Stimulated activated naive CD4-positive, alpha-beta T cell (primary cell): Measurements from ENCODE around the gene PMPCA.
"Not testable (repeated sequence)": the region's sequence is repeated elsewhere in the genome, so short reads cannot be mapped to it uniquely, and the experiment has no call there.

Experiments used
- DNase-seq, 6 experiments: peaks; one replicate each; lab custom pipeline; 2025; lab: John Stamatoyannopoulos, UW

The PMPCA gene

DNA sequence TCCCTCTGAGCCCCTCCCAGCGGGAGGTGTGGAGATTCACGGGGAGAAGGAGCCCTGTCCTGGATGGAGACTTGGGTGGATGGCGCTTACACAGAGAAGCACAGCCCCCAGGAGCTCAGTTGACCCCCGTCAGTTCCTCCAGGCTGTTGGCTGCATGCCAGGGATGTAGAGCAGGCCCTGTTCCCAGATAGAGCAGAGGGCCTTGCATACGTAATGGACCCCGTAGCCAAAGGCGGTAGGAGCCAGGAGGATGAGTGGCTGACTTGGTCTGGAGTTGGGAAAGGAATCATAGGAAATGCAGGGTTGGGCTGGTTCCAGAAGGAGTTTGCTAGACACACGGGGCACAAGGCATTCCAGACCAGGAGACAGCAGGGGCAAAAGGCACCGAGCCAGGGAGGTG is 2.5 kb downstream of the PMPCA start:
- no peak for DNase-seq

DNA sequence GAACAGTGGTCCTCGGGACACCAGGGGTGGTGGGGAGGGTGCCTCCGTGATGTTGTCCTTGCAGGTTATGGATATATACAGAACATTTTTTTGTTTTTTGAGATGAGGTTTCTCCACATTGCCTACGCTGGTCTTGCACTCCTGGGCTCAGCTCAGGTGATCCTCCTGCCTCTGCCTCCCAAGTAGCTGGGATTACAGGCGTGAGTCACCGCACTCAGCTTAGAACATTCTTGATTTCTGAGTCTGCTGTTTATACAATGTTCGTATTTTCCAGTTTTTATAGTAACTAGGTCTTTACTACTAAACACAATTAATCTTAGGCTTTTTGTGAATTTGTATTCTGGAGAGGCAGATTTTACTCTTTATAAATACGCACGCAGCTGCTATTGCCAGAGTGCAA is 6.0 kb downstream of the PMPCA start:
- DNase-seq = no peak

DNA sequence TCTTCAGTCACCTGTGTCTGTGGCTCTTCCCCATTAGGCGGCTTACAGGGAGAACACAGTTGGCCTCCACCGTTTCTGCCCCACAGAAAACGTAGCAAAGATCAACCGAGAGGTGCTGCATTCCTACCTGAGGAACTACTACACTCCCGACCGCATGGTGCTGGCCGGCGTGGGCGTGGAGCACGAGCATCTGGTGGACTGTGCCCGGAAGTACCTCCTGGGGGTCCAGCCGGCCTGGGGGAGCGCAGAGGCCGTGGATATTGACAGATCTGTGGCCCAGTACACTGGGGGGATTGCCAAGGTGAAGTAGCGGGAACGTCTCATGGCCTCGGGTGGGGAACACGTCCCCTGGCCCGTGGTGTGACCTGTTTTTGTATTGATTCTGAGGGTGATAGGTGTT is 6.5 kb downstream of the PMPCA start:
- DNase-seq = no peak

DNA sequence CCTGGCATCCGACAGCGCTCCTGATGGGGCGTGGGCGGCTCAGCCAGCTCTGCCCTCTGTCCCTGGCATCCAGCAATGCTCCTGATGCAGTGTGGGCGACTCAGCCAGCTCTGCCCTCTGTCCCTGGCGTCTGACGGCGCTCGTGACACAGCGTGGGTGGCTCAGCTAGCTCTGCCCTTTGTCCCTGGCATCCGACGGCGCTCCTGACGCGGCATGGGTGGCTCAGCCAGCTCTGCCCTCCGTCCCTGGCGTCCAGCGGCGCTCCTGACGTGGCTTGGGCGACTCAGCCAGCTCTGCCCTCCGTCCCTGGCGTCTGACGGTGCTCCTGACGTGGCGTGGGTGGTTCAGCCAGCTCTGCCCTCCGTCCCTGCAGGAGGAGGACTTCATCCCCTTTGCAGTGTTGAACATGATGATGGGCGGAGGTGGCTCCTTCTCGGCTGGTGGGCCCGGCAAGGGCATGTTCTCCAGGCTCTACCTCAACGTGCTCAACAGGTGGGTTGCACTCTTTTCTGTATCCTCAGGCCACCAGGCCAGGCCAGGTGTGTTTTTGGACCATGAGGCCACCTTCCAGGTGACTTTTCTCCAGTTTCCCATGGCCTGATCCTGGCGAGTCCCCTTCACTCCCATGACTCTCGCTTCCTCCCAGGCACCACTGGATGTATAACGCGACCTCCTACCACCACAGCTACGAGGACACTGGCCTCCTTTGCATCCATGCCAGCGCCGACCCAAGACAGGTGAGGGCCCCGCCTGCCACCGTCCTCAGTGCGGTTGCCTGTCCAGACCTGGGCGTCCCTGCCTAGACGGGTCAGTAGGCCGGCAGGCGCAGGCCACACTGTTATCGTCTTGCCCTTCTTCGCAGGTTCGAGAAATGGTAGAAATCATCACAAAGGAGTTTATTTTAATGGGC is 8.0 kb downstream of the PMPCA start:
- DNase-seq = no peak

DNA sequence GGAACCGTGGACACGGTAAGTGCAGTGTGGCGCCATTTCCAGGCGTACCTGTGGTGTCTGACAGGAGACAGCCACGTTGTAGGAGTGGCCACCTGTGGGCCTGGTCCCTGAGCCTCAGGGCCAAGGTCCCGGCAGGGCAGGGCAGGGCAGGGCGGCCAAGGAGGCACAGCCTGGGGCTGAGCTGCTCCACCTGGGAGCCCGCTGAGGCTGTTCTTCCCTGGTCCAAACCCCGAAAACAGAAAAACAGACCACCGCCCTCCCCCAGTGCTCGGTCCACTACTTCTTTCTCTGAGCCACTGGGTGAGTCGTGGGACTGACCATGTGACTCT is 8.6 kb downstream of the PMPCA start:
- no peak for DNase-seq

DNA sequence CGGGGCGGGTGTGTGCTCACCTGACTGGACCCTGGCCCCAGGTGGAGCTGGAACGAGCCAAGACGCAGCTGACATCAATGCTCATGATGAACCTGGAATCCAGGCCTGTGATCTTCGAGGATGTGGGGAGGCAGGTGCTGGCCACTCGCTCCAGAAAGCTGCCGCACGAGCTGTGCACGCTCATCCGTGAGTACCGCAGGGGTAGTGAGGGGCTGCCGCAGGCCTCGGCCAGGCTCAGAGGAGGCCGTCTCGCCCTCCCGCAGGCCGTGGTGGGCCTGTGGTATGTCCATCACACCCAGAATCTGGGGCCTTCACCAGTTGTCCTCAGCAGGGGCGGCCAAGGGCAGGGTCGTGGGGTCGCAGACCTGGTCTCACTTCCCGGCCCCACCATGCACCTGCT is 11.3 kb downstream of the PMPCA start:
- no peak for DNase-seq

DNA sequence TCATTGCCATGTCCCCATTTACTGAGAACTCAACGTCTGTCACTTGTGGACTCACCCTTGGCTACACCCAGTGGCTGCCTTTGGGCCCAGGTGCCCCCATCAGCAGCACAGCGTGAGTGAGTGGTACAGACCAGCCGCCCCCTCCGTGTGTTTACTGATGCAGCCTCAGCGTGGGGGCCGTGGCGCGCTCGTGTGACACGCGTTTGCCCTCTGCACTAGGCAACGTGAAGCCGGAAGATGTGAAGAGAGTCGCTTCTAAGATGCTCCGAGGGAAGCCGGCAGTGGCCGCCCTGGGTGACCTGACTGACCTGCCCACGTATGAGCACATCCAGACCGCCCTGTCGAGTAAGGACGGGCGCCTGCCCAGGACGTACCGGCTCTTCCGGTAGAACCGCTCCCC is 12.4 kb downstream of the PMPCA start:
- no peak for DNase-seq

DNA sequence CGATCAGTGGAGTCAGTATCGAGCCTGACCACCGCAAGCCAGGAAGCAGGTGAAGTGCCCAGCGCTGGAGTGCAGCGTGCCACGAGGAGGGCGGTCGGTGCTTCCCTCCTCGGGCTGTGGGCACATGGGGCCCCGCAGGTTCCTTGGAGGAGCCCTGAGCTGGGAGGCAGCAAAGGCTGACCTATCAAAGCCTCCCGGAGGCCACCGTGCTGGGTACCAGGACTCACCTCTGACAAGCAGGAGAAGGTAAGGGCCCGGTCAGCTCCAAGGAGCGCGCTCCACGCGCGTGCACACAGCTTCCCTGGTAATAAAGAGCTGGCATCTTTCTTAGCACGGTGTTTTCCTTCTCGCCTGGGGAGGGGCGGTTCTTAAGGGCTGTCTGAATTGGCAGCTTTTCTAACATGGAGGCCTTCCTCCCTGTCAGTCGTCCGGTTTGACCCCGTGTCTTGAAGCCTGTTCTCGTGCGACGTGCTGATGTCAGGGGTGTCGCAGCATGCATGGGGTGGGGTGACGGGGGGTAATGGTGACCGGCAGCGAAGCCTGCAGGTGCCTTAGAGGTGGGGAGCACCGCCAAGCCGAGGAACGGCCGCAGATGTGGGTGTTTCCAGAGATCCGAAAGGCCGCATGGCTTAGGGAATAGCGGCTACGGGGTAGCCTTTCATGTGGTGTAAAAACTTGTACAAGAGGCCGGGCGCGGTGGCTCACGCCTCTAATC is 13.1 kb downstream of the PMPCA start:
- DNase-seq = no peak

DNA sequence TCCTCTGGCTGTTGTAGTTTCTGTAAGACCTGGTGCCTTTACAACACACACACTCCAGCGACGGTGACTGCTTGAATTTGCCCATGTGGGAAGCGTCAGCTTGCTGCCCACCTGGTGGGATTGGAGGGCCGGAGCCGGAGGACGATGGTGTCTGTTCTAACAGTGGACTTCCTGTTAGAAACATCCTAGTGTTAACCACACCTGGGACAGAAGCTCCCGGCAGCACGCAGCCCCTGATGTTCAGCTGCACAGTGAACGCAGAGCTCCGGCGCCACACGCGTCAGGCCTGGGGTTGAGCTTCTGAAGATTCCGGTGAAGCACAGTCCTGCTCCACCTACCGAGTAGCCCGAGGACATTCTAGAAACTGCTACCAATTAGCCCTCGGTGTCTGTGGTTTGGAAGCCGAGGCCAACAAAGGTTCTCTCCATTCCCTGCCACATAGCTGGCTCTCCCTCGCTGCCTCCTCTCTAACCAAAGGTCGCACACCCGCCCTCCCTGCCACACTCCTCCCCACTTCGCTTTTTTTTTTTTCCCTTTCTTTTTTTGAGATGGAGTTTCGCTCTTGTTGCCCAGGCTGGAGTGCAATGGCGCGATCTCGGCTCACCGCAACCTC is 14.4 kb downstream of the PMPCA start:
- no peak for DNase-seq

DNA sequence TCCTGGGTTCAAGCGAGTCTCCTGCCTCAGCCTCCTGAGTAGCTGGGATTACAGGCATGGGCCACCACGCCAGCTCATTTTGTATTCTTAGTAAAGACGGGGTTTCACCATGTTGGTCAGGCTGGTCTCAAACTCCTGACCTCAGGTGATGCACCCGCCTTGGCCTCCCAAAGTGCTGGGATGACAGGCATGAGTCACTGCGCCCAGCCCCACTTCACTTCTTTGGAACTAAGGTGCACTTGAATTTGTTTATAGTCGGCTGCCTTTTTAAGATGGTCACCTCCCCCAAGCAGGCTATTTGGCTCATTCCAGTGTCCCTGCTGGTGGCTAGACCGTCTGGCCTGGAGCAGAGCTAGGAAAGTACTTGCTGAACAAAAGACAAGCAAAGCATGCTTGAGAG is 14.9 kb downstream of the PMPCA start:
- DNase-seq = not testable (repeated sequence)

DNA sequence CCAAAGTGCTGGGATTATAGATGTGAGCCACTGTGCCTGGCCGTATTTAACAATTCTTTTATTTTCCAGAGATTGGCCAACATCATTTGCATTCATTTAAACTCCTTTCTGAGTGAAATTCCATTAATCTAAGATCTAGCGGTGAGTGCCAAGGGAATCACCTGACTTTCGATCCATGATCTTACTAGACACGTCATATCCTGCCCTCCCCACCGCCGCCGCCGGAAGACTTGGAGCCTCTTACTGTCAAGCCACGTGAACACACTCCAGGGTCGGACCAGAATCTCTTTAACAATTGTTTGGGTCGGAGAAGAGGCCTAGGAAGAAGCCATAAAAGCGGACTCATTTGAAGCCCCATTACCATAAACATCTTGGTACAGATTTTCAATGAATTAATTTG is 16.3 kb downstream of the PMPCA start:
- no peak for DNase-seq

DNA sequence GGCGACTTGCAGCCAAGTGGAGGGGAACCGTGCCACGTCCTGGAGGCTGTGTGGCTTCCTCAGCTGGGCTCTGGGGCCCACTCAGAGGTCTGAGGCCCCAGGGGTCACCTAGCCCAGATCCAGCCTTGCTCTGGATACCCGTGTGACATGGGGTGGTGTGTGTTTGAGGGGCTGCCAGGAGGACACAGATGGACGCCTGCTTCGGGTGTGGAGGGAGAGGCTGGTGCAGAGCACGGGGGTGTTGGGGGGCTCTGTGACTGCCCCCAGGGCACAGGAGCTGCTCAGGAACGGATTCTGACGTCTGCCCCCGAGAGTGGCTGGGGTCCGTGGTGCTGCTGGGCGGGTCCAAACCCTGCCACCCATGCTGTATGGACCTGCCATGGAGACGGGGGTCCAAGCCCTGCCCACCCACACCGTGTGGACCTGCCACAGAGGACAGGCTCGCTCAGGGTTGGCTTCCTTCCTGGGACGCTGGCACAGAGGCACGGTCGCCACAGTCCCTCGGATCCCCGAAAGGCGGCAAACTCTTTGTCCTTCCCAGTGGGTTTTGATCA is 18.7 kb downstream of the PMPCA start:
- DNase-seq = no peak

DNA sequence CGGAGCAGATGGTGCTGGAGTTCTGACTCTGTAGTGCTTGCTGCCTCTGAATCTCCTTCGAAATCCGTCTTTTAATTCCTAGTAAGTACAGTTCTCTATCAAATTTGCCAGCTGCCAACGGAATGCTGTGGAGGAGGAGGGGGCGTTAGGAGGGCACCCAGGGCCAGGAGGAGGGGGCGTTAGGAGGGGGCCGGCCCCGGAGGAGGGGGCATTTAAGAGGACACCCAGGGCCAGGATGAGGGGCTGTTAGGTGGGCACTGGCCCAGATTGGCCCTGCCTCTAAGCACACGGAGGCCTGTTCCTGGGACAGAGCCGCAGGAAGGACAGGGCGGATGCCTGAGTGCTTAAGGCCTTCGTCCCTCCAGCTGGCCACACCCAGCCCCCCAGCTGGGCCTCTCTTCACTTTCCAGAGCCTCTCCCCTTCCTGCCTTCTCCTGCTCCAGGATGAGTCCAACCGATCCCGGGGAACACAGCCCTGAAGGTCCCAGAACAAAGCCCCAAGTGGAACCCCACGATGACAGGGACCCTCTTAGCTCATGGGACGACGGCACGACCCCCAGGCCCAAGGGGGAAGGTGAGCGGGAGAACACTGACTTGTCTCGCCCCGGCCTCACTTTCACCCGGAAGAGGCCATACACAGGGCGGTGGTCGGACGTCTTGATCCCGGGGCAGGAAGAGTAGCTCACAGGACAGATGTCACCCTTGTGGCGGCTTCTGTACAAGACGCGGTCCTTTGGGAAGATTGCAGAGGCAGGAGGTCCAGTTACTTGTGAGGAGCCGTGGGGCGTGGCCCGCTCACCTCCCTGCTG is 19.4 kb downstream of the PMPCA start:
- DNase-seq = no peak

DNA sequence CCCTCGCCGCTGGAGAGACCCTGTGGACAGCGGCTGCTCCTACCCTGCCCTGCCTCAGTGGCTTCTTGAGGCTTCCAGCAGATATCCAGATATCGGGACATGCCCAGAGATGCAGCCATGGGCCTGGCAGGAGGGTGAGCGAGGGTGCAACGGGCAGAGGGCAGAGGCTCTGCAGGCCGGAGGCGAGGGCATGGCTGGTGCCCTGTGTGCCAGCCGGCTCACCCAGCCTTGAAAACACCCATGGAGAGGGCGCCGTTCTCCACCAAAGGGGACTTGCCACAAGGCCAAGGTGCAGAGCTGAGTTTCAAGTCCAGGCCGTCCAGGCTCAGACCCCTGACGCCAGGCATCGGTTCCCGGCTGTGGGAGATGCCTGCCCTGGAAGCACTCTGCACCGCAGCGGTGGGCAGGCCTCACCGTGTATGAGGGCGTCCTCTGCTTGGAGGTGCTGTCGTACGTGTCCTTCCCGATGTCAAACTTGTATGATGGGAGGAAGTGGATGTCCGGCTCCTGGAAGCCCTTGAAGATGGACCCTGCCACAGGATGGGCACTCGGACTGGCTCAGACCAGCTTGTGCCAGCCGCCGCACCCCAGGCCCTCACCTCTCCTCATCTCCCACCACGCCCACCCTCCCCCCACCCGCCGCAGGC is 20.3 kb downstream of the PMPCA start:
- DNase-seq = no peak

DNA sequence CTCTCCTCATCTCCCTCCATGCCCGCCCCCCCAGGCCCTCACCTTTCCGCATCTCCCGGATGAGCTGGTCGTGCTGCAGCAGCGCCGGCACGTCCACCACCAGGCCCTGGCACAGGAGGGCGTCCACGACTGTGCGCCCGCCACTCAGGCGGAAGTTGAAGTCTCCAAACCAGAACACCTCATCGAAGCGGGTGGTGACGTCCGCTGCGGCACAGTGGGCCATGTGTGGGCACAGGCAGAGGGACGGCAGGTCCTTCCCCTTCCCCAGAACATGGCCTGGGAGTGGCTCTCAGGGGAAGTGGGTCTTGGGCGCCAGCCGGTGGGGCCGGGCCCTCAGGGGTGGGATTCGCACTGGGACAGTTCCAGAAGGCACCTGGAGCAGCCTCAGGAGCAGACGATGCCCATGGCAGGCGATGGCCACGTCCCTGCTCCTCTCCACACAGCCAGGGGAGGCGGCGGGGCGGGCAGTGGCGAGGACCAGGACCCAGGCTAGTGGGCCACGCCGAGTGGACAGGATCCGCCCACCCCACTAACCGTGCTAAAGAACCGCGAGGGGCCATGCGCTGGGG is 21.4 kb downstream of the PMPCA start:
- no peak for DNase-seq

DNA sequence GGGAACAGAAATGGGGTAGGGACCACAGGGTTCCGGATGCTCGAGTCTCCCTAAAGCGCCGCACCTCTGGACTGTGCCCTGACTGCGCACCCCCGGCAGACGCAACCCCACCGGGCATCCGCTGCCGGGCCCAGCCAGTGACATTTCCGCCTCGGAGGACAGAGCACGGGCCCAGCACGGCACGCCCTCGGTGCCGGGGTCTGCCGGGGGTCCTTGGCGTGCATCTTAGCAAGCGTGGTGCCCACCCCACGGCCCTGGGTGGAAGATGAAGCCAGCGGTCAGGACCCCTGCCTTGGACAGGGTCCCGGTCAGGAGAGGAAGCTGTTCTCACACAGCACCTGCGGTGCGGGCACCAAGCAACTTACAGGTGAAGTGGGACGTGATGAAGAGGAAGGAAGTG is 22.1 kb downstream of the PMPCA start:
- no peak for DNase-seq

DNA sequence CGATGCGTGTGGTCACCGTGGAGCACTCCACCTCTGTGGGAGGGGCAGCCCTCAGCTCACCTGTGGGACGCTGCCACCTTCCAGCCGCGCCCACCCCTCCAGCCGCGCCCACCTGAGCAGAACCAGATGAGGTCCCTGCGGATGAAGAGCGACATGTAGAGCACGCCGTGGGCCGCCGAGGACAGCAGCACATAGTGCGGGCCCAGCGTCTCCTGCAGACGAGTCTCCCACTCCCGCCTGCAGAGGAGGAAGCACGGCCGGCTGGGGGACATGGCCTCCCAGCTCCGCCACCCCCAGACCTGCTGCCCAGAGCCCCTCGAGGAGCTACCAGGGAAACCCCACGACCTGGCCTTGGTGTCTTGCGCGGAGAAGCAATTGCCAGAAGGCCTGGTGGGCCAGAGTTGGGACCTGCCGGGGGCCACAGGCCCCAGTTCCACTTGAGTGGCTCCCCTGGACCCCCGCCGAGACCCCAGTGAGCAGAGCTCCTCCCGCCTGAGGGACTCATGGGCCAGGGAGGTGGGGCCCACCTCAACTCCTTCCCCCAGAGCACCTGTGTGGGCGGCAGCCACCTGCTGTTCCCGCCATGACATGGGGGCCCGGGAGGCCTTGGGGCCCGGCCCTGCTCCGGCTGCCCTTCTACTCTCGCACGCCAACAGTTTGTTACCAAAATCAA is 22.7 kb downstream of the PMPCA start:
- DNase-seq = no peak

DNA sequence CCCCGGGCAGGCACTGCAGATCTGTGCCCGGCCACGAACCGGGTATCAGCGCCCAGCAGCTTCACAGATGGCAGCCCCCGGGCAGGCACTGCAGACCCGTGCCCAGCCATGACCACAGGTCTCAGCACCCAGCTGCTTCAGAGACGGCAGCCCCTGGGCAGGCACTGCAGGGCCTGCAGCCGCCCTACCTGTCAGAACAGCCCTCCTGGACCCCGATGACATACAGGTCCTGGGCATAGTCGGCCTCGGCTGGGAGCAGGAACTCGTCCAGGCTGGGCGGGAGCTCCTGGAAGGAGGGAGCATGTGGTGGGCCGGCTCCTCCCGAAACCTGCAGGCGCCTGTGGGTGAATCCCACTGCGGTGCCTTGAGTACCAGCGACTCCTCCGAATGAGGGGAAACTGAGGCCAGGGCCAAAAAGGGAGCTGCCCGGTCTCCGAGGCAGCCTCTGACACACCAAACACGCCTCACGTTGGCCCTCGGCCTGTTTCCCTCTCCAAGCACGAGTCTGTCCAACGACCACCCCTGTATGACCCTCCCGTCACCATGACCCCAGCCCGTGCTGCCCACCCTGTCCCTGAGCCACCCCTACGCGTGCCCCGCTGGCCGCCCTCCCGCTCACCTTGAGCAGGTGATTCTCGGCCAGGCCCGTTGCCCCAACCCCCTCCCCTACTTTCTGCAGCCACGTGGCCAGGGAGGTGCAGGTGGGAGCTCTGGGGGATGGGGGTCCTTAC is 23.6 kb downstream of the PMPCA start:
- no peak for DNase-seq

DNA sequence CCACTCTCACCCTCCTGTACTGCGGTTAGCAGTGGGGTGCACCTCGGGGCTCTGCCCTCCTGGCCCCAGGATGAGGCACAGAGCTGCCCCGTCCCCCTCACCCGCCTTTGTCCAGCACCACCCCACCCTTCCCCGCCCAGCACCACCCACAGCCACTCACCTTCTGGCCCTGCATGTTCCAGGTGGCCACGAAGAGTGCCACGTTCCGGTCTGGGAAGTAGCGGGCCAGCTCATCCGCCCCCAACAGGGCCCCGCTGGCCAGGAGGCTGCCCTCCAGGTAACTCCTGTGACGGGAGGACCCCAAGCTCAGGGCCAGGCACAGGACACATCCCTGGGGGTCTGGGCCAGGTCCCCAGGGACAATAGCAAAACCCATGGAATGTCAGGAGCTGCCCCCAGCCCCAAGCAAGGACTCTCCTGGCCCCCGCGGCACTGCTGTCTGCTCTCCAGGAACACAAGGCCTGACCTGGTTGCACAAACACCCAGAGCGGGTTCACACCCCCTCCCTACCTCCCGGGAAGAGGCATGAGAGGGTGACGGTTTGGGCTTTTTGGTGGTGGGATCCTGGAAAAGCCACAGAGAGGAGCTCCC is 24.2 kb downstream of the PMPCA start:
- no peak for DNase-seq
